Peyer's patch (tissue), 4 donors: ENCODE data around the gene CHST8.

Experiments
- POLR2A ChIP-seq, 2 donors: fragments of 450-650 bp; IDR thresholded peaks; one replicate each; pipeline ENCODE4 v1.5.1; 2017; ENCODE audit warnings: antibody characterized with exemption in 2 of 2, mild to moderate bottlenecking in 2 of 2, moderate library complexity in 2 of 2
- TF ChIP-seq, protein P1 (sequence below), 6 experiments: fragments of 450-650 bp in 4 of 6; fragments of 200-600 bp in 2 of 6; sonication (generic) in 1 of 6; IDR thresholded peaks; one replicate each; pipeline ENCODE4 v1.5.1; 2017 to 2019; ENCODE audit warnings: antibody characterized with exemption in 6 of 6, mild to moderate bottlenecking in 3 of 6, moderate library complexity in 1 of 6

DNA sequence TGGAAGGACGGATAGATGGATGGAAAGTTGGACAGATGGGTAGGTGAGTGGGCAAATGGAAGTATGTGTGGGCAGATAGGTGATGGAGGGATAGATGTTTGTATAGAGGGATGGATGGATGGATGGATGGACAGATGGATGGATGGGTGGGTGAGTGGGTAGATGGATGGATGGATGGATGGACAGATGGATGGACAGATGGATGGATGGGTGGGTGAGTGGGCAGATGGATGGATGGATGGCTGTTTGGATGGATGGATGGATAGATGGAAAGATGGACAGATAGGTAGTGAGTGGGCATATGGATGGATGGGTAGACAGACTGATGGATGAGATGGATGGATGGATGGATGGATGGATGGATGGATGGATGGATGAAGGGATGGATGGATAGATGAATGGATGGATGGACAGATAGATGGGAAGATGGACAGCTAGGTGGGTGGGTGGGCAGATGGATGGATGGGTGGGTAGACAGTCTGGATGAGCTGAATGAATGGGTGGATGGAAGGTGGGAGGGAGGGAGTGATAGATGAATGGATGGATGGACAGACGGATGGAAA is 100.1 kb downstream of the CHST8 start:
- TF ChIP-seq, protein P1, sequence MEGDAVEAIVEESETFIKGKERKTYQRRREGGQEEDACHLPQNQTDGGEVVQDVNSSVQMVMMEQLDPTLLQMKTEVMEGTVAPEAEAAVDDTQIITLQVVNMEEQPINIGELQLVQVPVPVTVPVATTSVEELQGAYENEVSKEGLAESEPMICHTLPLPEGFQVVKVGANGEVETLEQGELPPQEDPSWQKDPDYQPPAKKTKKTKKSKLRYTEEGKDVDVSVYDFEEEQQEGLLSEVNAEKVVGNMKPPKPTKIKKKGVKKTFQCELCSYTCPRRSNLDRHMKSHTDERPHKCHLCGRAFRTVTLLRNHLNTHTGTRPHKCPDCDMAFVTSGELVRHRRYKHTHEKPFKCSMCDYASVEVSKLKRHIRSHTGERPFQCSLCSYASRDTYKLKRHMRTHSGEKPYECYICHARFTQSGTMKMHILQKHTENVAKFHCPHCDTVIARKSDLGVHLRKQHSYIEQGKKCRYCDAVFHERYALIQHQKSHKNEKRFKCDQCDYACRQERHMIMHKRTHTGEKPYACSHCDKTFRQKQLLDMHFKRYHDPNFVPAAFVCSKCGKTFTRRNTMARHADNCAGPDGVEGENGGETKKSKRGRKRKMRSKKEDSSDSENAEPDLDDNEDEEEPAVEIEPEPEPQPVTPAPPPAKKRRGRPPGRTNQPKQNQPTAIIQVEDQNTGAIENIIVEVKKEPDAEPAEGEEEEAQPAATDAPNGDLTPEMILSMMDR (IDR thresholded peaks at IDR 0.05): no peak
- no peak for TF ChIP-seq POLR2A (IDR thresholded peaks at IDR 0.05)
